Keratinocyte (primary cell): ENCODE measurements around the gene LIPF.

ENCODE experiments used
- CTCF ChIP-seq, 3 experiments: IDR thresholded peaks in 1 of 3; conservative IDR thresholded peaks in 1 of 3; optimal IDR thresholded peaks in 1 of 3; 2 replicates in 2 of 3; 3 replicates in 1 of 3; pipeline versions ENCODE3 to v1.5.1; 2011; ENCODE audit warnings: low read length in 3 of 3, mild to moderate bottlenecking in 3 of 3, moderate library complexity in 2 of 3, control low read depth in 1 of 3, inconsistent platforms in 1 of 3; ENCODE audit not compliant: insufficient read depth in 2 of 3; ENCODE audit errors: extremely low read depth in 1 of 3
- EZH2 ChIP-seq: IDR thresholded peaks from one replicate; pipeline ENCODE4 v1.6.1; 2012; ENCODE audit warnings: inconsistent platforms, mild to moderate bottlenecking, low read length, moderate library complexity

GRCh38 chr10:88702848-88703597 lies 38.8 kb downstream of the LIPF start:
- no peak for TF ChIP-seq CTCF (optimal IDR thresholded peaks at IDR 0.05 in 1 of 3, IDR thresholded peaks at IDR 0.05 in 1 of 3, conservative IDR thresholded peaks at IDR 0.05 in 1 of 3; ENCODE audit: extremely low read depth in 1 of 3, insufficient read depth in 2 of 3, low read length in 3 of 3)
- no peak for TF ChIP-seq EZH2
